IgD-negative memory B cell (primary cell): ENCODE measurements around the gene STUM. TPM values are rescaled to one million over a fixed set of nuclear protein-coding genes. Genes with fewer than 3 reads are reported as not detected.
A peak's percentile ranks its signal among the peaks of the same experiment; 100 is the strongest.

Source experiments
- H3K27ac Mint-ChIP-seq, 3 donors: one replicate each; pipeline ENCODE4 v1.8.0; 2020 to 2022; ENCODE audit warnings: mild to moderate bottlenecking in 3 of 3, mixed read lengths in 3 of 3, moderate library complexity in 1 of 3
- H3K27me3 Mint-ChIP-seq: one replicate; pipeline ENCODE4 v1.8.0; 2021; ENCODE audit warnings: mixed read lengths
- H3K36me3 Mint-ChIP-seq: one replicate; pipeline ENCODE4 v1.8.0; 2020; ENCODE audit warnings: mild to moderate bottlenecking, mixed read lengths
- H3K4me1 Mint-ChIP-seq, 3 donors: one replicate each; pipeline ENCODE4 v1.8.0; 2020 to 2022; ENCODE audit warnings: mixed read lengths in 3 of 3, mild to moderate bottlenecking in 1 of 3
- H3K4me3 Mint-ChIP-seq, 4 donors: one replicate each; pipeline ENCODE4 v1.8.0; 2020 to 2022; ENCODE audit warnings: mild to moderate bottlenecking in 4 of 4, mixed read lengths in 4 of 4, moderate library complexity in 3 of 4
- H3K9me3 Mint-ChIP-seq, 3 donors: one replicate each; pipeline ENCODE4 v1.8.0; 2020 to 2021; ENCODE audit warnings: mixed read lengths in 3 of 3, mild to moderate bottlenecking in 1 of 3
- polyA plus RNA-seq: library from polyadenylated mRNA; unstranded; fragments of 300-500 nt; fragmentation: Illumina TruSeq; gene quantifications from one replicate; pipeline ENCODE4 v1.2.3, GENCODE V29; 2021

The STUM gene
- polyA plus RNA-seq, 1 donor from 2014 or later: not detected

GRCh38 chr1:226525750-226526149, 22.8 kb upstream of the STUM start:
- H3K27me3 Mint-ChIP-seq: peaks cover 7% of the 10 kb centered on the region
- peaks cover 0 to 5% (median 0%) of the 10 kb centered on the region in 3 donors for H3K4me1 Mint-ChIP-seq
- no peak overlapping the region for H3K27ac Mint-ChIP-seq
- H3K4me3 Mint-ChIP-seq: no peak overlapping the region
- no peaks in the 10 kb centered on the region for H3K36me3 Mint-ChIP-seq
- peaks cover 0 to 2% (median 0%) of the 10 kb centered on the region in 3 donors for H3K9me3 Mint-ChIP-seq

GRCh38 chr1:226526801-226527595, 21.6 kb upstream of the STUM start:
- Mint-ChIP-seq H3K4me3 (peak overlapping the region in 2 of 4 donors; percentile 3 to 37), H3K36me3 (no peaks in the 10 kb centered on the region), H3K9me3 (peaks cover 0 to 2% (median 0%) of the 10 kb centered on the region in 3 donors), H3K27me3 (peaks cover 5% of the 10 kb centered on the region), H3K27ac (no peak overlapping the region), H3K4me1 (peaks cover 0 to 4% (median 0%) of the 10 kb centered on the region in 3 donors)

GRCh38 chr1:226529891-226530290, 18.7 kb upstream of the STUM start:
- Mint-ChIP-seq H3K4me3 (no peak overlapping the region), H3K36me3 (no peaks in the 10 kb centered on the region), H3K4me1 (peaks cover 0 to 2% (median 0%) of the 10 kb centered on the region in 3 donors), H3K27me3 (no peaks in the 10 kb centered on the region), H3K27ac (no peak overlapping the region), H3K9me3 (peaks cover 0 to 2% (median 0%) of the 10 kb centered on the region in 3 donors)

- Mint-ChIP-seq H3K9me3 (peaks cover 0 to 2% (median 0%) of the 10 kb centered on the region in 3 donors), H3K4me3 (no peak overlapping the region), H3K36me3 (no peaks in the 10 kb centered on the region), H3K27me3 (no peaks in the 10 kb centered on the region), H3K4me1 (peaks cover 0 to 2% (median 0%) of the 10 kb centered on the region in 3 donors), H3K27ac (no peak overlapping the region)
Observed at GRCh38 chr1:226530591-226530990, 18.0 kb upstream of the STUM start.

- Mint-ChIP-seq H3K4me1 (no peaks in the 10 kb centered on the region), H3K4me3 (no peak overlapping the region), H3K36me3 (no peaks in the 10 kb centered on the region), H3K27me3 (no peaks in the 10 kb centered on the region), H3K27ac (no peak overlapping the region), H3K9me3 (no peaks in the 10 kb centered on the region)
Observed at GRCh38 chr1:226531360-226532093, 17.0 kb upstream of the STUM start.

GRCh38 chr1:226532553-226532952, 16.0 kb upstream of the STUM start:
- Mint-ChIP-seq H3K27me3 (no peaks in the 10 kb centered on the region), H3K4me1 (no peaks in the 10 kb centered on the region), H3K4me3 (no peak overlapping the region)

GRCh38 chr1:226533220-226533619, 15.3 kb upstream of the STUM start:
- no peak overlapping the region for H3K4me3 Mint-ChIP-seq
- no peaks in the 10 kb centered on the region for H3K4me1 Mint-ChIP-seq
- no peak overlapping the region for H3K27ac Mint-ChIP-seq
- H3K9me3 Mint-ChIP-seq: no peaks in the 10 kb centered on the region
- H3K36me3 Mint-ChIP-seq: no peaks in the 10 kb centered on the region
- no peaks in the 10 kb centered on the region for H3K27me3 Mint-ChIP-seq

More at GRCh38 chr1:226532553-226532952, 16.0 kb upstream of the STUM start:
- Mint-ChIP-seq H3K36me3 (no peaks in the 10 kb centered on the region), H3K27ac (no peak overlapping the region), H3K9me3 (no peaks in the 10 kb centered on the region)

- no peaks in the 10 kb centered on the region for H3K4me1 Mint-ChIP-seq
- H3K27me3 Mint-ChIP-seq: no peaks in the 10 kb centered on the region
- no peaks in the 10 kb centered on the region for H3K36me3 Mint-ChIP-seq
- no peak overlapping the region for H3K4me3 Mint-ChIP-seq
- H3K27ac Mint-ChIP-seq: no peak overlapping the region
- no peaks in the 10 kb centered on the region for H3K9me3 Mint-ChIP-seq
Observed at GRCh38 chr1:226534098-226534497, 14.5 kb upstream of the STUM start.

GRCh38 chr1:226534645-226535044, 13.9 kb upstream of the STUM start:
- Mint-ChIP-seq H3K9me3 (no peaks in the 10 kb centered on the region), H3K27ac (no peak overlapping the region), H3K36me3 (no peaks in the 10 kb centered on the region), H3K4me3 (no peak overlapping the region), H3K27me3 (no peaks in the 10 kb centered on the region), H3K4me1 (no peaks in the 10 kb centered on the region)

GRCh38 chr1:226535666-226536065, 12.9 kb upstream of the STUM start:
- H3K4me3 Mint-ChIP-seq: no peak overlapping the region
- H3K36me3 Mint-ChIP-seq: no peaks in the 10 kb centered on the region
- H3K27me3 Mint-ChIP-seq: no peaks in the 10 kb centered on the region
- H3K4me1 Mint-ChIP-seq: no peaks in the 10 kb centered on the region
- no peak overlapping the region for H3K27ac Mint-ChIP-seq
- H3K9me3 Mint-ChIP-seq: no peaks in the 10 kb centered on the region

- H3K36me3 Mint-ChIP-seq: no peaks in the 10 kb centered on the region
- peaks cover 11% of the 10 kb centered on the region for H3K27me3 Mint-ChIP-seq
- H3K9me3 Mint-ChIP-seq: no peaks in the 10 kb centered on the region
- H3K4me1 Mint-ChIP-seq: no peaks in the 10 kb centered on the region
- no peak overlapping the region for H3K27ac Mint-ChIP-seq
- no peak overlapping the region for H3K4me3 Mint-ChIP-seq
Observed at GRCh38 chr1:226541231-226541630, 7.3 kb upstream of the STUM start.

GRCh38 chr1:226541631-226542622, 6.6 kb upstream of the STUM start:
- Mint-ChIP-seq H3K27me3 (peaks cover 11% of the 10 kb centered on the region), H3K4me3 (no peak overlapping the region), H3K36me3 (no peaks in the 10 kb centered on the region), H3K9me3 (no peaks in the 10 kb centered on the region), H3K4me1 (no peaks in the 10 kb centered on the region), H3K27ac (no peak overlapping the region)

- peaks cover 11% of the 10 kb centered on the region for H3K27me3 Mint-ChIP-seq
- peaks cover 0 to 2% (median 1%) of the 10 kb centered on the region in 3 donors for H3K4me1 Mint-ChIP-seq
- H3K9me3 Mint-ChIP-seq: no peaks in the 10 kb centered on the region
- no peaks in the 10 kb centered on the region for H3K36me3 Mint-ChIP-seq
- no peak overlapping the region for H3K4me3 Mint-ChIP-seq
- H3K27ac Mint-ChIP-seq: no peak overlapping the region
Observed at GRCh38 chr1:226542623-226543103, 5.9 kb upstream of the STUM start.

- Mint-ChIP-seq H3K27ac (peak overlapping the region in 1 of 3 donors; percentile 54), H3K4me3 (no peak overlapping the region), H3K36me3 (no peaks in the 10 kb centered on the region), H3K4me1 (peaks cover 0 to 15% (median 10%) of the 10 kb centered on the region in 3 donors), H3K27me3 (peaks cover 28% of the 10 kb centered on the region), H3K9me3 (no peaks in the 10 kb centered on the region)
Observed at GRCh38 chr1:226545836-226546596, 2.5 kb upstream of the STUM start.
